HT-29 (cell line): ENCODE results near the gene ZDHHC7. TPM values are rescaled to one million over a fixed set of nuclear protein-coding genes. Genes with fewer than 3 reads are reported as not detected.
"Not testable (repeated sequence)": the region's sequence is repeated elsewhere in the genome, so short reads cannot be mapped to it uniquely, and the experiment has no call there.

Experiments used
- DNase-seq: peaks from one replicate; pipeline ENCODE4 v3.0.0-alpha.2; 2015; ENCODE audit warnings: low spot score
- total RNA-seq: library from RNA; depleted of rRNA; stranded (reverse); fragments of >200 nt; shearing (Covaris generic); gene quantifications from 2 replicates; pipeline ENCODE4 v1.2.3, GENCODE V29; 2014

The ZDHHC7 gene
- total RNA-seq, 1 experiment from 2014 or later = 40.3 TPM

GRCh38 chr16:85045077-85045476 lies 33.7 kb upstream of the ZDHHC7 start:
- no peak for DNase-seq

- DNase-seq = no peak
Measured at GRCh38 chr16:85042606-85043005, 31.3 kb upstream of the ZDHHC7 start.

GRCh38 chr16:85042167-85042526 lies 30.8 kb upstream of the ZDHHC7 start:
- no peak for DNase-seq

- no peak for DNase-seq
Measured at GRCh38 chr16:85041219-85042166, 30.2 kb upstream of the ZDHHC7 start.

- no peak for DNase-seq
Measured at GRCh38 chr16:85040685-85041084, 29.4 kb upstream of the ZDHHC7 start.

- DNase-seq = no peak
Measured at GRCh38 chr16:85037721-85038120, 26.4 kb upstream of the ZDHHC7 start.

GRCh38 chr16:85037050-85037410 lies 25.7 kb upstream of the ZDHHC7 start:
- peak; percentile 47 for DNase-seq

- DNase-seq = no peak
Measured at GRCh38 chr16:85036236-85037049, 25.1 kb upstream of the ZDHHC7 start.

GRCh38 chr16:85034591-85035433 lies 23.5 kb upstream of the ZDHHC7 start:
- DNase-seq = no peak

- DNase-seq = no peak
Measured at GRCh38 chr16:85033171-85033570, 21.8 kb upstream of the ZDHHC7 start.

GRCh38 chr16:85032187-85032586 lies 20.9 kb upstream of the ZDHHC7 start:
- DNase-seq = not testable (repeated sequence)

GRCh38 chr16:85031451-85031850 lies 20.1 kb upstream of the ZDHHC7 start:
- no peak for DNase-seq

GRCh38 chr16:85029981-85030401 lies 18.7 kb upstream of the ZDHHC7 start:
- no peak for DNase-seq

- DNase-seq = peak; percentile 23
Measured at GRCh38 chr16:85029408-85029784, 18.1 kb upstream of the ZDHHC7 start.

- DNase-seq = peak; percentile 42
Measured at GRCh38 chr16:85028685-85029407, 17.5 kb upstream of the ZDHHC7 start.

- DNase-seq = no peak
Measured at GRCh38 chr16:85027958-85028684, 16.8 kb upstream of the ZDHHC7 start.

- DNase-seq = peak; percentile 96
Measured at GRCh38 chr16:85027349-85027957, 16.1 kb upstream of the ZDHHC7 start, which contains the start of gene KIAA0513. TSS of gene KIAA0513 (plus strand) at chr16:85027795. CDS start at chr16:85067072, 39,277 bp downstream.

GRCh38 chr16:85026703-85027102 lies 15.4 kb upstream of the ZDHHC7 start:
- no peak for DNase-seq

GRCh38 chr16:85025781-85026653 lies 14.7 kb upstream of the ZDHHC7 start:
- DNase-seq = no peak
